Mesendoderm (in vitro differentiated cells): Measurements from ENCODE around the gene ATP6V1G3.
A peak's percentile ranks its signal among the peaks of the same experiment; 100 is the strongest.

Experiments
- DNase-seq: peaks from one replicate; pipeline ENCODE4 v3.0.0; 2013
- H2AK5ac ChIP-seq: 2 replicates; pipeline ENCODE4 v1.6.1; 2013; ENCODE audit warnings: low read length, inconsistent platforms
- H2BK120ac ChIP-seq: 2 replicates; pipeline ENCODE4 v1.6.1; 2013; ENCODE audit warnings: low read depth, mild to moderate bottlenecking, low read length, moderate library complexity, mixed read lengths
- H2BK15ac ChIP-seq: replicated peaks from 2 replicates; pipeline ENCODE4 v1.6.1; 2013; ENCODE audit warnings: low read depth, mild to moderate bottlenecking, moderate library complexity
- H2BK5ac ChIP-seq: 2 replicates; pipeline ENCODE4 v1.6.1; 2013; ENCODE audit warnings: low read length, inconsistent platforms
- H3K18ac ChIP-seq: 2 replicates; pipeline ENCODE4 v1.6.1; 2013; ENCODE audit warnings: mild to moderate bottlenecking, low read length, mixed read lengths
- H3K23ac ChIP-seq: one replicate; pipeline ENCODE4 v1.6.1; 2013; ENCODE audit warnings: low read length
- H3K27ac ChIP-seq: 2 replicates; pipeline ENCODE4 v1.5.1; 2013; ENCODE audit warnings: low read depth, mild to moderate bottlenecking, inconsistent platforms, low read length, moderate library complexity
- H3K27me3 ChIP-seq: 2 replicates; pipeline ENCODE4 v1.6.1; 2013; ENCODE audit warnings: low read length, control low read depth, mild to moderate bottlenecking, inconsistent platforms; ENCODE audit not compliant: insufficient read depth, poor library complexity
- H3K36me3 ChIP-seq: 2 replicates; pipeline ENCODE4 v1.6.1; 2013; ENCODE audit warnings: low read length, inconsistent platforms; ENCODE audit not compliant: control insufficient read depth, insufficient read depth
- H3K4ac ChIP-seq: one replicate; pipeline ENCODE4 v1.6.1; 2013; ENCODE audit warnings: low read depth, mild to moderate bottlenecking, low read length, moderate library complexity
- H3K4me1 ChIP-seq: 2 replicates; pipeline ENCODE4 v1.6.1; 2013; ENCODE audit warnings: low read depth, low read length, inconsistent platforms; ENCODE audit not compliant: control insufficient read depth
- H3K4me2 ChIP-seq: 2 replicates; pipeline ENCODE4 v1.6.1; 2013; ENCODE audit warnings: low read length
- H3K4me3 ChIP-seq: 2 replicates; pipeline ENCODE4 v1.5.1; 2013; ENCODE audit warnings: mild to moderate bottlenecking, low read length
- H3K56ac ChIP-seq: one replicate; pipeline ENCODE4 v1.6.1; 2013; ENCODE audit warnings: low read length
- H3K79me1 ChIP-seq: 2 replicates; pipeline ENCODE4 v1.6.1; 2013; ENCODE audit warnings: low read length, inconsistent platforms
- H3K79me2 ChIP-seq: 2 replicates; pipeline ENCODE4 v1.6.1; 2013; ENCODE audit warnings: mild to moderate bottlenecking, low read length; ENCODE audit not compliant: control insufficient read depth, insufficient read depth
- H3K9ac ChIP-seq: 2 replicates; pipeline ENCODE4 v1.6.1; 2013; ENCODE audit warnings: low read length, inconsistent platforms
- H4K5ac ChIP-seq: one replicate; pipeline ENCODE4 v1.6.1; 2013; ENCODE audit warnings: low read length
- H4K8ac ChIP-seq: one replicate; pipeline ENCODE4 v1.6.1; 2013; ENCODE audit warnings: low read depth, mild to moderate bottlenecking, control low read depth, low read length, moderate library complexity
- WGBS: extraction: QIAGEN DNeasy Blood & Tissue Kit; methylation state at CpG from one replicate; pipeline ENCODE4 v1.1.7; 2013; ENCODE audit warnings: low lambda C conversion rate, missing lambda C conversion rate; ENCODE audit not compliant: insufficient coverage; ENCODE audit errors: extremely low coverage; 5-methylcytosine and 5-hydroxymethylcytosine counted together

Gene ATP6V1G3

GRCh38 chr1:198575798-198576641 lies 35.5 kb upstream of the ATP6V1G3 start:
- Histone ChIP-seq H3K23ac (no peak overlapping the region), H3K79me1 (no peaks in the 10 kb centered on the region), H2BK15ac (no peak overlapping the region), H4K5ac (no peak overlapping the region), H3K9ac (no peak overlapping the region), H3K56ac (no peak overlapping the region), H4K8ac (no peak overlapping the region), H3K27me3 (no peaks in the 10 kb centered on the region), H3K18ac (no peak overlapping the region), H3K27ac (no peak overlapping the region), H3K79me2 (no peaks in the 10 kb centered on the region), H3K4me1 (no peaks in the 10 kb centered on the region), H2AK5ac (no peak overlapping the region), H3K4me3 (no peak overlapping the region), H3K36me3 (no peaks in the 10 kb centered on the region), H3K4me2 (no peak overlapping the region), H2BK5ac (no peak overlapping the region), H3K4ac (no peak overlapping the region), H2BK120ac (no peak overlapping the region)
- DNase-seq, result no peak
- WGBS, result no CpG with 5 or more reads among the region's 2 CpGs

- Histone ChIP-seq H4K5ac (no peak overlapping the region), H3K79me1 (no peaks in the 10 kb centered on the region), H3K79me2 (no peaks in the 10 kb centered on the region), H4K8ac (no peak overlapping the region), H2AK5ac (no peak overlapping the region), H3K27ac (no peak overlapping the region), H3K4ac (no peak overlapping the region), H2BK15ac (no peak overlapping the region), H3K4me2 (no peak overlapping the region), H3K23ac (no peak overlapping the region), H3K4me1 (no peaks in the 10 kb centered on the region), H2BK120ac (no peak overlapping the region), H3K18ac (no peak overlapping the region), H3K36me3 (no peaks in the 10 kb centered on the region), H3K9ac (no peak overlapping the region), H3K4me3 (no peak overlapping the region), H3K56ac (no peak overlapping the region), H2BK5ac (no peak overlapping the region), H3K27me3 (no peaks in the 10 kb centered on the region)
- WGBS, result no CpG with 5 or more reads among the region's 1 CpG
- no peak for DNase-seq
These were observed 34.8 kb upstream of the ATP6V1G3 start for GRCh38 chr1:198575292-198575691.

- no peak for DNase-seq
- Histone ChIP-seq H3K27ac (no peak overlapping the region), H2AK5ac (no peak overlapping the region), H3K56ac (no peak overlapping the region), H3K4me2 (no peak overlapping the region), H3K4me3 (no peak overlapping the region), H3K23ac (no peak overlapping the region), H3K4me1 (no peaks in the 10 kb centered on the region), H3K79me2 (no peaks in the 10 kb centered on the region), H3K36me3 (no peaks in the 10 kb centered on the region), H2BK120ac (no peak overlapping the region), H3K4ac (no peak overlapping the region), H3K18ac (no peak overlapping the region), H2BK15ac (no peak overlapping the region), H3K9ac (no peak overlapping the region), H3K79me1 (no peaks in the 10 kb centered on the region), H4K8ac (no peak overlapping the region), H4K5ac (no peak overlapping the region), H2BK5ac (no peak overlapping the region), H3K27me3 (no peaks in the 10 kb centered on the region)
- no CpG with 5 or more reads among the region's 1 CpG for WGBS
These were observed 33.8 kb upstream of the ATP6V1G3 start for GRCh38 chr1:198574325-198574724.

- no peak overlapping the region for H2BK5ac ChIP-seq
- H2AK5ac ChIP-seq, result no peak overlapping the region
- no peak overlapping the region for H4K8ac ChIP-seq
- H2BK120ac ChIP-seq, result no peak overlapping the region
- H3K18ac ChIP-seq, result no peak overlapping the region
- H3K79me1 ChIP-seq, result no peaks in the 10 kb centered on the region
- no peaks in the 10 kb centered on the region for H3K79me2 ChIP-seq
- H3K9ac ChIP-seq, result no peak overlapping the region
- H4K5ac ChIP-seq, result no peak overlapping the region
- no peak overlapping the region for H3K27ac ChIP-seq
- H3K4me2 ChIP-seq, result no peak overlapping the region
- H3K4ac ChIP-seq, result no peak overlapping the region
- H3K56ac ChIP-seq, result no peak overlapping the region
- H2BK15ac ChIP-seq, result no peak overlapping the region
- no peak for DNase-seq
- no CpG with 5 or more reads among the region's 1 CpG for WGBS
- no peaks in the 10 kb centered on the region for H3K36me3 ChIP-seq
- no peak overlapping the region for H3K23ac ChIP-seq
- H3K4me3 ChIP-seq, result no peak overlapping the region
- no peaks in the 10 kb centered on the region for H3K27me3 ChIP-seq
- no peaks in the 10 kb centered on the region for H3K4me1 ChIP-seq
These were observed 24.2 kb upstream of the ATP6V1G3 start for GRCh38 chr1:198564716-198565115.

- Histone ChIP-seq H2AK5ac (no peak overlapping the region), H3K27ac (no peak overlapping the region), H2BK120ac (no peak overlapping the region), H3K36me3 (no peaks in the 10 kb centered on the region), H3K79me2 (no peaks in the 10 kb centered on the region), H3K79me1 (no peaks in the 10 kb centered on the region), H3K27me3 (no peaks in the 10 kb centered on the region), H3K4me1 (no peaks in the 10 kb centered on the region), H2BK15ac (no peak overlapping the region), H3K9ac (no peak overlapping the region), H3K4me2 (no peak overlapping the region), H3K56ac (no peak overlapping the region), H4K8ac (no peak overlapping the region), H3K18ac (no peak overlapping the region), H2BK5ac (no peak overlapping the region), H3K4ac (no peak overlapping the region), H3K4me3 (no peak overlapping the region), H3K23ac (no peak overlapping the region), H4K5ac (no peak overlapping the region)
- DNase-seq, result no peak
These were observed 23.7 kb upstream of the ATP6V1G3 start for GRCh38 chr1:198564157-198564556.

- Histone ChIP-seq H2AK5ac (no peak overlapping the region), H3K79me1 (no peaks in the 10 kb centered on the region), H3K4me1 (no peaks in the 10 kb centered on the region), H3K27me3 (no peaks in the 10 kb centered on the region), H3K18ac (no peak overlapping the region), H3K4ac (no peak overlapping the region), H3K23ac (no peak overlapping the region), H2BK15ac (no peak overlapping the region), H4K8ac (no peak overlapping the region), H4K5ac (no peak overlapping the region), H3K56ac (no peak overlapping the region), H2BK5ac (no peak overlapping the region), H3K36me3 (no peaks in the 10 kb centered on the region), H3K4me2 (no peak overlapping the region), H2BK120ac (no peak overlapping the region), H3K4me3 (no peak overlapping the region), H3K27ac (no peak overlapping the region), H3K79me2 (no peaks in the 10 kb centered on the region), H3K9ac (no peak overlapping the region)
- peak; percentile 41 for DNase-seq
- WGBS, result no CpG with 5 or more reads among the region's 1 CpG
These were observed 23.1 kb upstream of the ATP6V1G3 start for GRCh38 chr1:198563583-198563982.
